ENCODE measurements around the gene XYLB. TPM values are rescaled to one million over a fixed set of nuclear protein-coding genes. Genes with fewer than 3 reads are reported as not detected.

The XYLB gene
- total RNA-seq, 1 experiment from 2014 or later: 3.3 TPM

- CTCF ChIA-PET: no interaction called here
- Mint-ChIP-seq H3K27ac (no peak overlapping the region), H3K27me3 (ENCODE audit: low read depth) (no peaks in the 10 kb centered on the region; the same call in none of the 2 replicates), H3K36me3 (peaks cover 3% of the 10 kb centered on the region; the same call in 1 of the 2 replicates), H3K4me3 (no peak overlapping the region), H3K9me3 (peaks cover 33% of the 10 kb centered on the region), H3K4me1 (no peaks in the 10 kb centered on the region)
- ATAC-seq: no peak
- POLR2A ChIA-PET: no interaction called here
- no peak for DNase-seq (ENCODE audit: low spot score)
- no peak for TF ChIP-seq ZNF281 (CRISPR knock-in tag; IDR thresholded peaks at IDR 0.05)
These were observed 23.5 kb upstream of the XYLB start for GRCh38 chr3:38323060-38323459.

- DNase-seq (ENCODE audit: low spot score): no peak
- no peaks in the 10 kb centered on the region for H3K4me1 Mint-ChIP-seq
- H3K36me3 Mint-ChIP-seq: peaks cover 3% of the 10 kb centered on the region; the same call in 1 of the 2 replicates
- ChIA-PET POLR2A (no interaction called here), CTCF (interaction anchor here (2.3 kb wide), 1 partner anchor 22 kb away, joined by 8 read pairs; the partner anchor contains the start of gene XYLB)
- H3K27me3 Mint-ChIP-seq (ENCODE audit: low read depth): no peaks in the 10 kb centered on the region; the same call in none of the 2 replicates
- peaks cover 33% of the 10 kb centered on the region for H3K9me3 Mint-ChIP-seq
- TF ChIP-seq SP1 (CRISPR knock-in tag; conservative IDR thresholded peaks at IDR 0.05) (no peak), TEAD1 (CRISPR knock-in tag; IDR thresholded peaks at IDR 0.05) (no peak), PRRX2 (CRISPR knock-in tag; IDR thresholded peaks at IDR 0.05) (no peak), ZMAT4 (CRISPR knock-in tag; IDR thresholded peaks at IDR 0.05) (no peak), ZNF281 (CRISPR knock-in tag; IDR thresholded peaks at IDR 0.05) (no peak), CDX4 (CRISPR knock-in tag; IDR thresholded peaks at IDR 0.05; ENCODE audit: borderline replicate concordance) (no peak), ESRRA (CRISPR knock-in tag; IDR thresholded peaks at IDR 0.05; ENCODE audit: borderline replicate concordance) (no peak), ZNF396 (CRISPR knock-in tag; IDR thresholded peaks at IDR 0.05; ENCODE audit: borderline replicate concordance) (no peak), ZNF138 (CRISPR knock-in tag; conservative IDR thresholded peaks at IDR 0.05) (no peak), USF1 (CRISPR knock-in tag; IDR thresholded peaks at IDR 0.05) (no peak)
- ATAC-seq: no peak
- H3K27ac Mint-ChIP-seq: no peak overlapping the region
- H3K4me3 Mint-ChIP-seq: no peak overlapping the region
These were observed 21.3 kb upstream of the XYLB start for GRCh38 chr3:38325256-38325655.

GRCh38 chr3:38327335-38328009 lies 19.1 kb upstream of the XYLB start:
- Mint-ChIP-seq H3K4me3 (no peak overlapping the region), H3K27me3 (ENCODE audit: low read depth) (no peaks in the 10 kb centered on the region; the same call in 1 of the 2 replicates), H3K27ac (no peak overlapping the region), H3K9me3 (peaks cover 24% of the 10 kb centered on the region), H3K36me3 (peaks cover 3% of the 10 kb centered on the region; the same call in 1 of the 2 replicates), H3K4me1 (no peaks in the 10 kb centered on the region)
- ATAC-seq (no peak), DNase-seq (ENCODE audit: low spot score) (no peak)
- ChIA-PET POLR2A (no interaction called here), CTCF (interaction anchor here (2.3 kb wide), 1 partner anchor 19 kb away, joined by 8 read pairs; the partner anchor contains the start of gene XYLB)
- TF ChIP-seq TEAD4 (CRISPR knock-in tag; IDR thresholded peaks at IDR 0.05) (no peak), GABPB1 (CRISPR knock-in tag; IDR thresholded peaks at IDR 0.05) (no peak), IRF1 (CRISPR knock-in tag; IDR thresholded peaks at IDR 0.05) (no peak), ZBTB21 (CRISPR knock-in tag; IDR thresholded peaks at IDR 0.05; ENCODE audit: borderline replicate concordance) (no peak), MAX (CRISPR knock-in tag; IDR thresholded peaks at IDR 0.05) (no peak), E2F4 (CRISPR knock-in tag; IDR thresholded peaks at IDR 0.05; ENCODE audit: borderline replicate concordance, low read depth) (no peak), ZNF281 (CRISPR knock-in tag; IDR thresholded peaks at IDR 0.05) (no peak), ETV6 (CRISPR knock-in tag; IDR thresholded peaks at IDR 0.05) (no peak), CREM (CRISPR knock-in tag; IDR thresholded peaks at IDR 0.05) (no peak)
